Measurements from ENCODE around the gene ARNT2.

ARNT2 gene

DNA sequence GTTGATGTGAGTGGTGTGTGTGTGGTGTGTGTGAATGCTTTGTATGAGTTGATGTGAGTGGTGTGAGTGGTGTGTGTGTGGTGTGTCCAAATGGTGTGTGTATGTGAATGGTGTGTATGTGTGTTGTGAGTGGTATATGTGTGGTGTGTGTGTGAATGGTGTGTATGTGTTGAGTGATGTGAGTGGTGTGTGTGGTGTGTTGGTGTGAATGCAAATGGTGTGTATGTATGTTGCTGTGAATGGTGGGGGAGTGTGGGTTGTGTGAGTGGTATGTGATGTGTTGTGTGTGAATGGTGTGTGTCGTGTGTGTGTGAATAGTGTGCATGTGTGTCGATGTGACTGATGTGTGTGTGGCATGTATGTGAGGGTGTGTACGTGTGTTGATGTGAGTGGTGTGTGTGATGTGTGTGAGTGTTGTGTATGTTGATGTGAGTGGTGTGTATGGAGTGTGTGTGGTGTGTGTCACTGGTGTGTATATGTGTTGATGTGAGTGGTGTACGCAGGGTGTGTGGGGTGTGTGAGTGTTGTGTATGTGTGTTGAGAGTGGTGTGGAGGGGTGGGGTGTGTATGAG lies 40.6 kb downstream of the ARNT2 start:
- Histone ChIP-seq H4K20me1 (ENCODE audit: insufficient read depth, low read length) (no peaks in the 10 kb centered on the region), H3K4me2 (ENCODE audit: low read depth, low read length) (no peak overlapping the region), H3K9ac (ENCODE audit: low read length) (no peak overlapping the region), H3K4me3 (ENCODE audit: low read length) (no peak overlapping the region), H3K27ac (ENCODE audit: low read length) (no peak overlapping the region), H2AFZ (ENCODE audit: low read length) (no peak overlapping the region), H3K79me2 (ENCODE audit: low read length) (no peaks in the 10 kb centered on the region), H3K9me3 (replicated peaks; ENCODE audit: insufficient read depth, low read length) (no peaks in the 10 kb centered on the region), H3K4me1 (ENCODE audit: low read length) (no peaks in the 10 kb centered on the region), H3K36me3 (replicated peaks; ENCODE audit: insufficient read depth, low read length) (no peaks in the 10 kb centered on the region), H3F3A (ENCODE audit: insufficient read depth, low read length) (no peaks in the 10 kb centered on the region), H3K9me2 (replicated peaks; ENCODE audit: insufficient read depth, low read length) (no peaks in the 10 kb centered on the region), H3K27me3 (replicated peaks; ENCODE audit: insufficient read depth, low read length) (no peaks in the 10 kb centered on the region)
- DNase-seq: no peak
- TF ChIP-seq EZH2phosphoT487 (IDR thresholded peaks at IDR 0.05; ENCODE audit: low read length) (no peak), EZH2 (optimal IDR thresholded peaks at IDR 0.05; ENCODE audit: low read depth, low read length) (no peak)
- TF ChIP-seq, protein P1, sequence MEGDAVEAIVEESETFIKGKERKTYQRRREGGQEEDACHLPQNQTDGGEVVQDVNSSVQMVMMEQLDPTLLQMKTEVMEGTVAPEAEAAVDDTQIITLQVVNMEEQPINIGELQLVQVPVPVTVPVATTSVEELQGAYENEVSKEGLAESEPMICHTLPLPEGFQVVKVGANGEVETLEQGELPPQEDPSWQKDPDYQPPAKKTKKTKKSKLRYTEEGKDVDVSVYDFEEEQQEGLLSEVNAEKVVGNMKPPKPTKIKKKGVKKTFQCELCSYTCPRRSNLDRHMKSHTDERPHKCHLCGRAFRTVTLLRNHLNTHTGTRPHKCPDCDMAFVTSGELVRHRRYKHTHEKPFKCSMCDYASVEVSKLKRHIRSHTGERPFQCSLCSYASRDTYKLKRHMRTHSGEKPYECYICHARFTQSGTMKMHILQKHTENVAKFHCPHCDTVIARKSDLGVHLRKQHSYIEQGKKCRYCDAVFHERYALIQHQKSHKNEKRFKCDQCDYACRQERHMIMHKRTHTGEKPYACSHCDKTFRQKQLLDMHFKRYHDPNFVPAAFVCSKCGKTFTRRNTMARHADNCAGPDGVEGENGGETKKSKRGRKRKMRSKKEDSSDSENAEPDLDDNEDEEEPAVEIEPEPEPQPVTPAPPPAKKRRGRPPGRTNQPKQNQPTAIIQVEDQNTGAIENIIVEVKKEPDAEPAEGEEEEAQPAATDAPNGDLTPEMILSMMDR (IDR thresholded peaks at IDR 0.05; ENCODE audit: low read length): no peak

DNA sequence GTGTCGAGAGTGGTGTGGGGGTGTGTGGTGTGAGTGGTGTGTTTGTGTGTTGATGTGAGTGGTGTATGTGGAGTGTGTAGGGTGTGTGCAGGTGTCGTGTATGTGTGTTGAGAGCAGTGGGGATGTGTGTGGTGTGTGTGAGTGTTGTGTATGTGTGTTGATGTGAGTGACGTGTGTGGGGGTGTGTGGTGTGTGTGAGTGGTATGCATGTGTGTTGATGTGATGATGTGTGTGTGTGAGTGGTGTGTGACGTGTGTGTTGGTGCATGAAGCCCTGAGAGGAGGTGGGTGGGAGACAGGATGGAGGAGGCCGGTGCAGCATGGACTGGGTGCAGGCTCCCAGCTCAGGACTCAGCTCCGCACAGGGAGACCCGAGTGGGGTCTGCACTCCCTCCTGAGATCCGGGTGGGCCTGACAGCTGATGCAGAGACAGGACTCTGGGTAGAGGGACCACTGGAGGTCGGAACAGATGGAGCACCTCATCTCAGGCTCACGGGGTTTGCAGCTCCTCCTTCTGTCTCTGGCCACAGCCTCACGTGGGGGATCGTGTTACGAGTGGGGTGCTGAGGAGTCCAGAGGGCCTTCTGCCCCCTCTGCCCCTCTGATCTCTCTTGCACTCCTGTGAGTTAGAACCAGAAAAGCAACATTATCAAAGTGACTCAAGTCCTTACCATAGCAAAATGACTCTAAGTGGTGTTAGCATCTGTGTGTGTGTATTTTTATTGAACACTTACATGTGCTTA lies 41.3 kb downstream of the ARNT2 start:
- H3K27ac ChIP-seq (ENCODE audit: low read length): no peak overlapping the region
- TF ChIP-seq EZH2 (optimal IDR thresholded peaks at IDR 0.05; ENCODE audit: low read depth, low read length) (no peak), EZH2phosphoT487 (IDR thresholded peaks at IDR 0.05; ENCODE audit: low read length) (no peak)
- TF ChIP-seq, protein P1 (IDR thresholded peaks at IDR 0.05; ENCODE audit: low read length): no peak

DNA sequence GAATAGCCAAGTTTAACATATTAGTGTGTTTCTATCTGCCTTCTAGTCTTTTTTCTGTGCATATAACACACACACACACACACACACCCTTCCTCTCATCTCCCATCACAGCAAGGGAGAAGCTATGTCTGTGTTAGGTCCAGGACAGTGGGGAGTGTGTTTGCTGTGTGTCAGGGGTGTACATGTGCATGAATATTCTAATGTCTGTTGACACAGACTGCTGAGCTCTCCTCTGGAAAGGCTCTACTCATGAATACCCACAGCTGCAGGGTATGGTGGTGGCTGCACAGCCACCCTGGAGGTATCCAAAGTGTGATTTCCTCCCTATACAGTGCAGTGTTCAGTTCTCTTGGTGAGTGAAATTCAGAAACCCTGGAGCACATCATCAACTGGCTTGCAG lies 42.9 kb downstream of the ARNT2 start:
- no peak overlapping the region for H3K4me2 ChIP-seq (ENCODE audit: low read depth, low read length)
- no peaks in the 10 kb centered on the region for H3F3A ChIP-seq (ENCODE audit: insufficient read depth, low read length)
- H2AFZ ChIP-seq (ENCODE audit: low read length): no peak overlapping the region
- H3K9me3 ChIP-seq (replicated peaks; ENCODE audit: insufficient read depth, low read length): no peaks in the 10 kb centered on the region
- no peak overlapping the region for H3K4me3 ChIP-seq (ENCODE audit: low read length)
- no peak overlapping the region for H3K9ac ChIP-seq (ENCODE audit: low read length)
- H3K4me1 ChIP-seq (ENCODE audit: low read length): no peaks in the 10 kb centered on the region
- H3K27ac ChIP-seq (ENCODE audit: low read length): no peak overlapping the region
- H4K20me1 ChIP-seq (ENCODE audit: insufficient read depth, low read length): no peaks in the 10 kb centered on the region
- H3K36me3 ChIP-seq (replicated peaks; ENCODE audit: insufficient read depth, low read length): no peaks in the 10 kb centered on the region
- TF ChIP-seq, protein P1 (IDR thresholded peaks at IDR 0.05; ENCODE audit: low read length): no peak
- TF ChIP-seq EZH2phosphoT487 (IDR thresholded peaks at IDR 0.05; ENCODE audit: low read length): no peak
- no peak for TF ChIP-seq EZH2 (optimal IDR thresholded peaks at IDR 0.05; ENCODE audit: low read depth, low read length)
- no peaks in the 10 kb centered on the region for H3K79me2 ChIP-seq (ENCODE audit: low read length)
- no peaks in the 10 kb centered on the region for H3K27me3 ChIP-seq (replicated peaks; ENCODE audit: insufficient read depth, low read length)
- no peaks in the 10 kb centered on the region for H3K9me2 ChIP-seq (replicated peaks; ENCODE audit: insufficient read depth, low read length)
- no peak for DNase-seq

More for the DNA sequence above, 41.3 kb downstream of the ARNT2 start:
- Histone ChIP-seq H2AFZ (ENCODE audit: low read length) (no peak overlapping the region), H3K36me3 (replicated peaks; ENCODE audit: insufficient read depth, low read length) (no peaks in the 10 kb centered on the region), H3K9me2 (replicated peaks; ENCODE audit: insufficient read depth, low read length) (no peaks in the 10 kb centered on the region), H4K20me1 (ENCODE audit: insufficient read depth, low read length) (no peaks in the 10 kb centered on the region), H3K27me3 (replicated peaks; ENCODE audit: insufficient read depth, low read length) (no peaks in the 10 kb centered on the region), H3K9ac (ENCODE audit: low read length) (no peak overlapping the region), H3K4me3 (ENCODE audit: low read length) (no peak overlapping the region), H3K79me2 (ENCODE audit: low read length) (no peaks in the 10 kb centered on the region), H3K9me3 (replicated peaks; ENCODE audit: insufficient read depth, low read length) (no peaks in the 10 kb centered on the region), H3K4me2 (ENCODE audit: low read depth, low read length) (no peak overlapping the region), H3K4me1 (ENCODE audit: low read length) (no peaks in the 10 kb centered on the region), H3F3A (ENCODE audit: insufficient read depth, low read length) (no peaks in the 10 kb centered on the region)
- DNase-seq: no peak
